GM21619 (cell line): ENCODE measurements around the gene TEX35.

Experiments used
- ATAC-seq: cut with Tn5 transposase; IDR thresholded peaks from one replicate; pipeline ENCODE4 v1.9.1; 2021; ENCODE audit not compliant: unreplicated experiment

Gene TEX35

DNA sequence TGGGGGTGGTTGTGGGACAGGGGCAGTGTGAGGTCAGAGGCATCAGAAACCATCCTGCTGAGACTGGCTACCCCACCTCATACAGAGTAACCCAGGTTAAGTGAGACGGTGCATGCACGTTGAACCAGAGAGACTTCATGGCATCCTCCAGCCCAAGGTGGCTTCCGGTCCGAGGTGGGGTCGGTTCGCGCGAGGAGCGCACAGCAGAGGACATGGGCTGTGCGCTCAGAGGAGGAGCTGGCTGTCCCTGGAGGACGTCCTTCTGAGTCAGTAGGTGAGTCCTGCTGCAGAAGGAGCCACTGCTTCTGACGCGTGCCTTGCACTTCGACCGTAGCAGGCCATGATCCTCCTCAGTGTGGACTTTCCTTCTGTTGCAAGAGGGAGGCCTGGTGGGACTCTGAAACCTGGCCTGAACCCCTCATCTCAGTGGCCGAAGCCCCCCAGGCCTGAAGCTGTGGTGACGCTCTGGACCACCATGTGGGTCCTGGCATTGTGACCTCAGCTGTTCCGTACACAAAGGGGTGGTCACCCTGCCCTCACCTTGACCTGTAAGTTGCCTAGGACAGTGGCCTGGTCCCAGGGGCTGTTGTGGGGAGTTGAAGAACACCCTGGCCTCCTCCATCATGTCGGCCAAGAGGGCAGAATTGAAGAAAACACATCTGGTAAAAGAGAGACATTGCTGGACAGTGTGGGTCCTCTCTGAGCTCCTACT lies at the start of gene TEX35:
Gene TEX35, plus strand, starts transcription at position 544 of the 712 bp plus-strand sequence. Its CDS starts 80 bp downstream, at position 624.
- ATAC-seq: no peak

DNA sequence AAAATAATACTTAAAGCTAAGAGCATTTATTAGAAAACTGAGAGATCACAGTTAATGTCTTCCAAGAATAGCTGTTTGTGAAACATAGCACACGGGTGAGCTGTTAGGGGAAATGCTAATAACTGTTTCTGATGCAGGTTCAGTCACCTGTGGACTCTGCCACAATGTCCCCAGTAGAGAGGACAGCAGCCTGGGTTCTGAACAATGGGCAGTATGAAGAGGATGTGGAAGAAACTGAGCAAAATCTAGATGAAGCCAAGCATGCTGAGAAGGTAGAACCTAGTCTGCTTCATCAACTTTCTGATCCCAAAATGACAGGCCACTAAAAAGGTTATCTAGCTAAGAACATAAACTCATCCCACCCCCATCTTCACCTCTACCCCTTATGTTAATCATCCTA lies 48.8 kb upstream of the TEX35 start:
- no peak for ATAC-seq

DNA sequence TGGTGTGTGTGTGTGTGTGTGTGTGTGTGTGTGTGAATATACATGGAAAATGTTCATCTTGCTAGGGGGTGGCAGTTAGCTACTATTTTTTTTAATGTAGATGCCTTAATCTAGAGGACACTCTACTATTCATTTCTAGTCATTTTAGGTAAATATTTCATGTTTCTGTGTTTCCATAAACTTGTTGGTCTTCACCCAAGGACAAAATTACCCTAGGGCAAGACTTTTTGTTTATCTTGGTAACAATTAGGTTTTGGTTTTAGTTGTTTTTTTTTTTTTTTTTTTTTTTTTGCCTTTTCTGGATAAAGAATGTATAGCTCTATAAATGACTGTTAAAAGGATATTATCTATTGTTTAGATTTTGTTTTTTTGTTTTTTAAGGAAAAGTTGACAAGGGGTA lies 48.3 kb upstream of the TEX35 start:
- ATAC-seq: no peak

DNA sequence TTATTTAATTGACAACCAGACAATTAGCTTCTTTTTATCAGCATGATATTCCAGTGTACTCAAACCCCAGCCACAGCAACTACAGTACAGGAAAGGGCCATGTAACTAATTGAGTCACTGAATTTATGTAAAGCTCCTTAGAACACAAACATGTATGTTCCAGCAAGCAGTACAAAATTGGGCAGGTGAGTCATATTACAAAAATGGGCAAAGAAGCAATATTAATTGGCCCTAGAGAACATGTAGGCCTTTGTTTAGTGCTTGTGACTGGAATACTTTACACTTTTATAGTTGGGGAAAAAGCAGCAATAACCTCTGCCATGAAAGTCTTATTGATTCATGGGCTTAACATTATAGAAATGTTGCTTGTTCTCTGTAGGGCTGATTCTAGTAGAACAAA lies 47.9 kb upstream of the TEX35 start:
- ATAC-seq: no peak

GRCh38 chr1:178467837-178468236 lies 45.1 kb upstream of the TEX35 start:
- no peak for ATAC-seq

DNA sequence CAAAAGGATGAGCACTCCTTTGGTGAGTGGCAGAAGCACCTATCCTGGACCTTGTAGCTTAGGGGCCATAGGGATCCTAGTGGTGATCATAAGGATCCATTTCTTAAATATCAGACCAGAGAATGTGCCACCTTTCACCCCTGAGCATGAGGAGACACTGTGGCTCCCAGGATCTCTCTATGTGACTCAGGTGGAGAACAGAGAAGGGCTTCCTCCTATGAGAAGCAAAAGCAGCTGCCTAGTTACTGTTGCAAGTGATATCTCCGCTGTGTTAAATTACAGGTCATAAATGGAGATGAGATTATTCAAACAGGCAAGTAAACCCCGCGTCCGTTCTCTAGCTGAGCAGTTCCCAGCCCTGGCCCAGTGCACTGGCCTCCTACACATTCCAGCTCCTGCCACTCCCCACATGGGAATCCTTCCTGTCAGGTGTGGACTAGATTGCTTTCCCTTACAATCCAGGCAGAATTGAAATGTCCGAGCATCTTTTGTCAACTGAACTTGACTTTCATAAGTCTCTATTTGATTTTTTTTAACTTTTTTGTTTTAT lies 42.4 kb upstream of the TEX35 start:
- ATAC-seq: no peak

DNA sequence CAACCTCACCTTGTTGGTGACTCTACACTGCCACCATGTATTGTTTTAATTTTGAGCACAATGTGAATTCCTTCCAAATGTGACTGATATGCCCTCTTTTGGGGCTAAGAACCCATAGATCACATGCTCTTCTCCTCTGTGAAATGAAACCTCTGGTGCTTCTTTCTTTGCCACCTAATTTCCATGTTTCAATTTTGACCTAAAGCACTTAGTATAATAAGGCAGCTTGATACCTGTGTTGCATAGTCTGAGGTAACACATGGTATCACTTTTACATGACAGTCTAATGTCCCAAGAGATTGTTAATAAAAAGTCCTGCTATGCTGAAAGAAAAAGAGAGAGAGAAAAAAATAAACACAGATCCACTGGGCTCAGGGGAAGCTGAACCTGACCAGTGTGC lies 40.4 kb upstream of the TEX35 start:
- no peak for ATAC-seq

DNA sequence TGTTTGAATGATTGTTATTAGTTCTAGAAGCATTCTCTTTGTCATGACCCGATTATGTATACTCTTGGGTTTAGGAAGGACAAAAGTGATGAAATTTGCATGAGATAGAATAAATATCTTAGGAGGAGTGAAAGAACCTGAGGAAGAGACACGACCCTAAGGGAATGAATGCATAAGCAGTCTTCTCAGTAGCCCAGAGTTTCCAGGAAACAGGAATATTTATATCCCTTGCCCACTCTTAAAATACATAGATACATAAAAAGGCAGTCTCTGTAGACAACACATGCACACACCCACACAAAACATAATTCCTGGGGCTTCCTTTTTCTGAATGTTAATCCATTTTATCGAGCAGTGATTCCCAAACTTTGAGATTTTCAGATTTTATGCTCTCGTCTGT lies 35.5 kb upstream of the TEX35 start:
- ATAC-seq: no peak

GRCh38 chr1:178477841-178478240 lies 35.1 kb upstream of the TEX35 start:
- ATAC-seq: no peak

DNA sequence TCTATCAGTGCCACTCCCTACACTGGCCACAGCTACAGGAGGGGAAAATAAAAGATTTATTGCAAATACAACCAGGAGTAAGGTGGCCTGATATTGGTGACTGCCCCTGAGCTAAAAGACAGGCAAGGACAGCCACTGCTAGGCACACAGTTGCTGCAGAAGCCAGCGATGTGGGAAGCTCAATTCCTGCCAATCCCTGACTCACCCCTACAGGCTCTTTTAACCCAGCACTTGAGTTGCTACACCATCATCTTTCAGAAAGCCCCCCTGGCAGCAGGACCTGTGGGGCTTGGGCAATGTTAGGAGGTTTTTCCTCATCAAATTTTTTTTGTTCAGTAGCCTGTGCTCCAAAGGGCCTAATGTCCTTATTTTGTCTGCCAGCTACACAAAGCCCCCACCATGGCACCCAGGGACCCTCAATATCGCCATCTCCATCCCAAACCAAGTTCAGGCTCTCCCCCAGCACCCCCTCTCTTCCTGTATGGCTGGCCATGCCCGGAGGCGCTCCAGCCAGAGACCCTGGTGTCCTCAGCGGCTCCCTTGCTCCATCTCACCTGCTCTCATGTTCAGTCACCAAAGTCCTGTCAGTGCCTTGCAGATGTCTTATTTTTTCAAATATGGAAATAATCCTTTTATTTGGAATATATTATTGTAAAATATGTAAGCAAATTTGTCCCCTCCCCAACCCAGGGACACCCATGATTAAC lies 29.5 kb upstream of the TEX35 start:
- ATAC-seq: no peak

DNA sequence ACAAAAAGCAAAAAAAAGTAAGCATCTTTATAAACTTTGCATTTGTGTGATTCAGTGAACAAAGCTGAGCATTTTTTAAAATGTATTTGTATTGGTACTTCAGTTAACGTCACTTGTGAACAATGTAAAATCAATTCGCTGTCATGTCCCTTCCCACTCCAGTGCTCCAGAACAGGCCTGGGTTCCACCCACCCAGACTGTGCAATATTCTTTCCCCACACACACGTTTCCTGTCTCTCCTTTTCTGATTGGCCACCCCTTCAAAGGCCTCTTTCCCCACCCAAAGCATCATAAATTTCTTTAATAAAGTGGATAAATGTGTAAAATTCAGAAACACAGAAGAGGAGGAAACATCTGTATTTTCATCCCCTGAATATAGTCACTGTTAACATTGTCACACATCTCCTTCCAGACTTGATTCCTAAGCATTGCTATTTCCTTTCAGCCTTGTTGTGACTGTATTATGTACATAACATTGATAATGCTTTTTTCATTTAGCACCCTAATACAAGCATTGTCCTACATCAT lies 28.1 kb upstream of the TEX35 start:
- no peak for ATAC-seq

- no peak for ATAC-seq
These were observed 27.3 kb upstream of the TEX35 start for GRCh38 chr1:178485541-178485981.

- ATAC-seq: no peak
These were observed 26.5 kb upstream of the TEX35 start for GRCh38 chr1:178486100-178487069.

- no peak for ATAC-seq
These were observed 25.8 kb upstream of the TEX35 start for GRCh38 chr1:178487070-178487615.

DNA sequence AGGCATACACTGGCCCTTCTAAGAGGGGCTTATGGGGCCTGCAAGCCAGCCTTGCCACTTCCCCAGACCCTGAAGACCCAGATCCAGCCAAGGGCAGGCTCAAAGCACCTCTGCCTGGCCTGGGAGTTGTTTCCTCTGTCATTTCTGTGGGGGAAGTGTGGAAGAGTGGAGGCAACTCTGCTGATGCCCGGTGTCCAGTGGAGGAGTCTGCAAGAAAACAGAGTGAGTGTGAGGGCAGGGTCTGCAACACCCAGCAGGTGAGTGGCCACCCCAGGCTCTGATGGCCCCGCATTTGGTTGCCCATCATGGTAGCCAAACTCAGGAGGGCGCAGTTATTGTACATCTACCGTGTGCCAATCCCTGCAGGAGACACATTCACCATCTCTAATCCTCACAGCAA lies 24.5 kb upstream of the TEX35 start:
- ATAC-seq: no peak

DNA sequence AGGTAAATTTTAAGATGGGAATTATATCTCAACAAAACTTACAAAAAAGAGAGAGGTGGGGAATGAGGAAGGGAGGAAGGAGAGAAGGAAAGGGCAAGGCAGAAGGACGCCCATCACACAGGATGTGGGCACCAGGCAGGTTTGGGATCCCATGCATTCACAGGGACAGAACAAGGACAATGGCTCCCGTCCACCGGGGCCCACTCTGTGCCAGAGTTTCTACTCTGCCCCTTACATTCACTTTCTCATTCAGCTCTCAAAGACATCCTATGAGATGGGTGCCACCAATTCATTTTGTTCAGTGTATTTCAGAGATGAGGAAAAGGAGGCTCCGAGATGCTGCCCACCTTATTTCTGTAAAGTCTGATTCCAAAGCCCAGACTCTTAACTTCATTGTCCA lies 23.5 kb upstream of the TEX35 start:
- ATAC-seq: no peak

DNA sequence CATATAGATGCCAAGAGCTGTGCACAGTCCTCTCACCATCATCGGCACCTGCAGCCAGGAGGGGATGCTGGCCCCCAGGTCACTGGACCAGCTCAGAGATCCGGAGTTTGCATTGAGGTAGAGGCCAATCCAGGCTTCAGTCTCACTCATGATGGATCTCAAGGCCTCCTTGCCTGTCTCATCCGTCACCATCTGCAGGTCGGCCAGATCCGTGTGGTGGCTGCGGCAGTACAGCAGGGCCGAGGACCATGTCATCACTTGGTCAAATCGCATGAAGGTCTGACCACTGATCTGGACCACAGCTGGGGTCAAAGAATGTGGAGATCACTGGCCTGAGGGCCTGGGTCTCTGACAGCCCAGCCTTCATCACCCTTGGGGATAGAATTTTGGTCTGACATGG lies 22.8 kb upstream of the TEX35 start:
- ATAC-seq: no peak

GRCh38 chr1:178490967-178491366 lies 21.9 kb upstream of the TEX35 start:
- no peak for ATAC-seq

GRCh38 chr1:178491721-178492120 lies 21.2 kb upstream of the TEX35 start:
- no peak for ATAC-seq

DNA sequence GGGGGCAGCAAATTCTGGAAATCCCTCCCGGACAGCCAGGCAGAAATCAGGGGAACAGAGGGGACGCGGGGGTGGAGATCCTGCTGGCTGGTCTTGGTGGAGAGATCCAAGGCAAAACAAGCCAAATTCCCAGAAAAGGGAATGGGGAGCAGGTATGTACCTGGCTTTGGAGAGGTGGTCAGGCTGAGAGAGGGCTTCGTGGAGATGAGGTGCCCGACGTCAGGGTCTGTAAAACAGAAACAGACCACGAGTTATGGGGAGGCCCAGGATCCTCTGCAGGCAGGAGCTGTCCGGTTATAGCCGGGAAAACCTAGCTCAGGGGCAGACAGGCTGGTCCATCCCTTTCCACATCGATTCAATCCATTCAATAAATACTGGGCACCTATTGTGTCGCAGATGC lies 20.6 kb upstream of the TEX35 start:
- ATAC-seq: no peak

- no peak for ATAC-seq
These were observed 19.6 kb upstream of the TEX35 start for GRCh38 chr1:178493301-178493741.
